GM12874 (cell line): Measurements from ENCODE around the gene TPD52L2.

ENCODE experiments used
- TF ChIP-seq, protein P1 (sequence below): IDR thresholded peaks from 2 replicates; pipeline ENCODE4 v1.5.1; 2011; ENCODE audit warnings: low read depth, mild to moderate bottlenecking, control low read depth, low read length, moderate library complexity; ENCODE audit not compliant: insufficient read depth

Gene TPD52L2

DNA sequence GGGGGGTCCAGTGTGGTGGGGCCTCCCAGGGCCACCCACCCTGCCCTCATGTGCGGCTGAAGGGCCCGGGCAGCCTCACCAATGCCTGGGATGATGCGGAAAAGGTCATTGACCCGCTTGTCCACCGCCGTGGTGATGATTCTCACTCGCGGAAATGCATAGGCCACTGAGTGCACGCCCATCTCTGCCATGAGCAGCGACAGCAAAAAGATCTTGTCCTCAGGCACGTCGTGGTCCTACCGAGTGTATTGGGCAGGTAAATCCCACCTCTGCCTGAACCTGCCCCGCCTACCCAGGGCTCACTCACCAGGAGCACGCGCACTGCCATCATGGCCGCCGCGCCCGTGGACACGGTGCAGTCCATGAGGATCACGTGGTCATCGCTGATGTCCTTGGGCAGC is 75.0 kb downstream of the TPD52L2 start:
- TF ChIP-seq, protein P1, sequence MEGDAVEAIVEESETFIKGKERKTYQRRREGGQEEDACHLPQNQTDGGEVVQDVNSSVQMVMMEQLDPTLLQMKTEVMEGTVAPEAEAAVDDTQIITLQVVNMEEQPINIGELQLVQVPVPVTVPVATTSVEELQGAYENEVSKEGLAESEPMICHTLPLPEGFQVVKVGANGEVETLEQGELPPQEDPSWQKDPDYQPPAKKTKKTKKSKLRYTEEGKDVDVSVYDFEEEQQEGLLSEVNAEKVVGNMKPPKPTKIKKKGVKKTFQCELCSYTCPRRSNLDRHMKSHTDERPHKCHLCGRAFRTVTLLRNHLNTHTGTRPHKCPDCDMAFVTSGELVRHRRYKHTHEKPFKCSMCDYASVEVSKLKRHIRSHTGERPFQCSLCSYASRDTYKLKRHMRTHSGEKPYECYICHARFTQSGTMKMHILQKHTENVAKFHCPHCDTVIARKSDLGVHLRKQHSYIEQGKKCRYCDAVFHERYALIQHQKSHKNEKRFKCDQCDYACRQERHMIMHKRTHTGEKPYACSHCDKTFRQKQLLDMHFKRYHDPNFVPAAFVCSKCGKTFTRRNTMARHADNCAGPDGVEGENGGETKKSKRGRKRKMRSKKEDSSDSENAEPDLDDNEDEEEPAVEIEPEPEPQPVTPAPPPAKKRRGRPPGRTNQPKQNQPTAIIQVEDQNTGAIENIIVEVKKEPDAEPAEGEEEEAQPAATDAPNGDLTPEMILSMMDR, result no peak

DNA sequence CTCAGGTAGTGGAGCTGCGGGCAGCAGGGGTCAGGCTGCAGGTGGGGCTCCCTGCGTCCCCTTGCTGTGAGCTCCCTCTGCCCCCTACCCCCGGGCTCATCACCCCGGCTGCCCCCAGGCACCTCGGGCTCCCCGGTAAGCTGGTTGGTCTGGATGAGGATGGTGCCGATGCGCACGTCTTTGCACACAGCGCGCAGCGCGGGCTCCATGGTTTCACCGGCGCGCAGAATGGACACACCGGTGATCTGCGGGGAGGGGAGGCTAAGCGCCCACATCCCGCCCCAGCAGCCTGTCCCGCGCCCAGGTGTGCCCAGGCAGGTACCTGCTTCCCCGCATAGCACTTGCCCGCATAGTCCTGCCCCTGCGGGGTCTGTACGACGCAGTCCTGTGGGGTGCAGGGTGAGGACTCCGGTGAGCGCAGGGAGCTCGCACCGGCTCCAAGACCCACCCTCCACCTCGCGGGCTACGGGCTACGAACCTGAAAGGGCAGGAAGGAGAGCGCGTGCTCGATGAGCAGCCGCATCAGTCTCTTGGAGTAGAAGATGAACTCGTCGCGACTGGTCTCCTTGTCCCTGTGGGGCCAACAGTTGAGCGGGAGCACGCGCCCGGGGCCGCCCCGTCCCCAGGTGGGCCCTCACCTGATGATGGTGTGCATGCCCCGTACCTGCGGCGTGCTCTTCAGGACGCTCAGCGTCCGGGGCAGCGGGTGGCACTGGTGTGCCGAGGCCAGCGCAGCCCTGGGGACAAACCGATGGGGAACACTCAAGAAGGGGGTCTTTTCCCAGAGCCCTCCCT is 75.6 kb downstream of the TPD52L2 start:
- TF ChIP-seq, protein P1, result no peak
